Measurements from ENCODE around the gene STPG1.

GRCh38 chr1:24319962-24320361 lies 93.6 kb downstream of the STPG1 start:
- TF ChIP-seq CTCF (IDR thresholded peaks at IDR 0.05) (no peak), POLR2A (IDR thresholded peaks at IDR 0.05) (no peak), POLR2AphosphoS5 (IDR thresholded peaks at IDR 0.05; ENCODE audit: insufficient read depth in 1 of 2, low read depth in 1 of 2) (no peak)

All from vagina (tissue), 2 donors.